HCT116 (cell line): ENCODE results near the gene TMEM132C. TPM values are rescaled to one million over a fixed set of nuclear protein-coding genes. Genes with fewer than 3 reads are reported as not detected.
A peak's percentile ranks its signal among the peaks of the same experiment; 100 is the strongest.

Experiments used
- ATAC-seq: fragments of 200-7000 bp; cut with Tn5 transposase; 2 replicates; pipeline ENCODE4 v1.9.1; 2020; ENCODE audit warnings: mild to moderate bottlenecking, moderate library complexity
- BruUV-seq: library from RNA; stranded (reverse); fragments of 400-500 nt; replicated peaks from 2 replicates; lab custom pipeline; 2021; lab: Mats Ljungman, UMichigan
- CTCF ChIA-PET: fragments of 300-600 bp; sonication (Branson Sonifier 250); formaldehyde crosslinking; loops from one replicate; lab custom pipeline; 2021; ENCODE audit warnings: antibody characterized with exemption; lab: Charles Lee
- POLR2A ChIA-PET: fragments of 300-600, 350-600 bp; sonication (Branson Sonifier 250); formaldehyde crosslinking; loops from one replicate; lab custom pipeline; 2021; ENCODE audit warnings: antibody characterized with exemption; lab: Charles Lee
- RAD21 ChIA-PET, 2 experiments: fragments of 300-600 bp; sonication (Branson Sonifier 250); formaldehyde crosslinking; loops; one replicate each; lab custom pipeline; 2023; ENCODE audit warnings: low total read pairs in 2 of 2; ENCODE audit not compliant: uncharacterized antibody in 2 of 2, unreplicated experiment in 2 of 2, low non-redundant PET in 1 of 2; lab: Charles Lee
- DNase-seq: peaks from one replicate; pipeline ENCODE4 v3.0.0-alpha.2; 2010; ENCODE audit warnings: low read depth, low spot score
- H2AFZ ChIP-seq: fragments of 200-600 bp; shearing (Covaris generic), sonication (generic); 2 replicates; pipeline ENCODE4 v1.6.1; 2017; ENCODE audit warnings: low read depth, mixed run types, mixed read lengths, antibody characterized with exemption, low read length; ENCODE audit not compliant: poor library complexity, severe bottlenecking
- H3K27ac ChIP-seq: 2 replicates; pipeline ENCODE4 v1.5.1; 2012; ENCODE audit warnings: low read depth, low read length
- H3K27me3 ChIP-seq: fragments of 200-600 bp; sonication (generic); 2 replicates; pipeline ENCODE4 v1.6.1; 2016; ENCODE audit warnings: mixed run types, low read length, mixed read lengths; ENCODE audit not compliant: insufficient read depth
- H3K36me3 ChIP-seq, 2 experiments: fragments of 200-500 bp in 1 of 2; fragments of 200-600 bp in 1 of 2; sonication (Bioruptor generic) in 1 of 2; sonication (generic) in 1 of 2; 2 replicates each; pipeline versions ENCODE4 v1.5.1 to v1.6.1; 2014 to 2016; ENCODE audit warnings: low read length in 2 of 2, inconsistent platforms in 1 of 2, mixed read lengths in 1 of 2, mixed run types in 1 of 2; ENCODE audit not compliant: insufficient read depth in 2 of 2, control insufficient read depth in 1 of 2
- H3K4me1 ChIP-seq, 2 experiments: fragments of 200-600 bp in 1 of 2; sonication (generic) in 1 of 2; 2 replicates each; pipeline versions ENCODE4 v1.5.1 to v1.6.1; 2012 to 2017; ENCODE audit warnings: low read length in 2 of 2, inconsistent platforms in 1 of 2, mild to moderate bottlenecking in 1 of 2, mixed read lengths in 1 of 2, mixed run types in 1 of 2, moderate library complexity in 1 of 2; ENCODE audit not compliant: insufficient read depth in 2 of 2, control insufficient read depth in 1 of 2
- H3K4me2 ChIP-seq: fragments of 200-600 bp; sonication (generic); 2 replicates; pipeline ENCODE4 v1.6.1; 2017; ENCODE audit warnings: mixed run types, low read length, mixed read lengths
- H3K4me3 ChIP-seq, 2 experiments: fragments of 200-600 bp in 1 of 2; sonication (generic) in 1 of 2; replicated peaks in 1 of 2; 2 replicates each; pipeline ENCODE4 v1.5.1; 2011 to 2016; ENCODE audit warnings: low read length in 2 of 2, control low read depth in 1 of 2, low read depth in 1 of 2, mild to moderate bottlenecking in 1 of 2, mixed read lengths in 1 of 2, mixed run types in 1 of 2
- H3K79me2 ChIP-seq: fragments of 200-600 bp; sonication (generic); 2 replicates; pipeline ENCODE4 v1.6.1; 2017; ENCODE audit warnings: mild to moderate bottlenecking, mixed run types, low read length, moderate library complexity, mixed read lengths; ENCODE audit not compliant: insufficient read depth
- H3K9ac ChIP-seq: fragments of 200-600 bp; sonication (generic); 2 replicates; pipeline ENCODE4 v1.6.1; 2016; ENCODE audit warnings: low read length, mixed read lengths
- H3K9me2 ChIP-seq: fragments of 200-600 bp; sonication (generic), shearing (Covaris generic); 2 replicates; pipeline ENCODE4 v1.6.1; 2017; ENCODE audit warnings: mixed run types, mild to moderate bottlenecking, moderate library complexity; ENCODE audit not compliant: insufficient read depth
- H3K9me3 ChIP-seq, 2 experiments: fragments of 200-500 bp in 1 of 2; fragments of 200-600 bp in 1 of 2; sonication (Bioruptor generic) in 1 of 2; sonication (generic) in 1 of 2; 2 replicates each; pipeline ENCODE4 v1.6.1; 2014 to 2017; ENCODE audit warnings: low read length in 2 of 2, mixed read lengths in 2 of 2, inconsistent platforms in 1 of 2, low read depth in 1 of 2, mild to moderate bottlenecking in 1 of 2, mixed run types in 1 of 2, moderate library complexity in 1 of 2; ENCODE audit not compliant: control insufficient read depth in 1 of 2, insufficient read depth in 1 of 2
- H4K20me1 ChIP-seq: fragments of 200-600 bp; sonication (generic), shearing (Covaris generic); 2 replicates; pipeline ENCODE4 v1.6.1; 2017; ENCODE audit warnings: mixed run types, mild to moderate bottlenecking, moderate library complexity; ENCODE audit not compliant: insufficient read depth
- CBX3 ChIP-seq: IDR thresholded peaks from 2 replicates; pipeline ENCODE4 v1.6.1; 2012; ENCODE audit warnings: low read depth
- CEBPB ChIP-seq: IDR thresholded peaks from 2 replicates; pipeline ENCODE4 v1.6.1; 2012; ENCODE audit warnings: low read depth
- EGR1 ChIP-seq: IDR thresholded peaks from 2 replicates; pipeline ENCODE4 v1.6.1; 2012; ENCODE audit warnings: low read depth
- ELF1 ChIP-seq: IDR thresholded peaks from 2 replicates; pipeline ENCODE4 v1.6.1; 2012; ENCODE audit warnings: low read depth, borderline replicate concordance
- EZH2phosphoT487 ChIP-seq: fragments of 200-600 bp; IDR thresholded peaks from 2 replicates; pipeline ENCODE4 v1.6.1; 2018; ENCODE audit warnings: antibody characterized with exemption, borderline replicate concordance
- FOSL1 ChIP-seq: IDR thresholded peaks from 2 replicates; pipeline ENCODE4 v1.6.1; 2012; ENCODE audit warnings: low read depth
- POLR2A ChIP-seq: IDR thresholded peaks from 2 replicates; pipeline ENCODE4 v1.7.0; 2011; ENCODE audit warnings: borderline replicate concordance; ENCODE audit not compliant: insufficient read depth, insufficient read length; ENCODE audit errors: extremely low read depth
- RAD21 ChIP-seq: IDR thresholded peaks from 2 replicates; pipeline ENCODE4 v1.6.1; 2012; ENCODE audit warnings: low read depth, mild to moderate bottlenecking
- SIN3A ChIP-seq: IDR thresholded peaks from 2 replicates; pipeline ENCODE4 v1.6.1; 2012; ENCODE audit warnings: low read depth
- SRF ChIP-seq: IDR thresholded peaks from 2 replicates; pipeline ENCODE4 v1.6.1; 2012; ENCODE audit warnings: low read depth
- TCF7L2 ChIP-seq: IDR thresholded peaks from 2 replicates; pipeline ENCODE4 v1.7.0; 2011; ENCODE audit warnings: borderline replicate concordance, inconsistent platforms; ENCODE audit not compliant: insufficient read depth, insufficient read length; ENCODE audit errors: extremely low read depth
- ZNF274 ChIP-seq: fragments of 200-500 bp; sonication (Bioruptor generic); IDR thresholded peaks from 2 replicates; pipeline ENCODE4 v1.6.1; 2014; ENCODE audit warnings: mild to moderate bottlenecking, low read depth, low read length, inconsistent platforms
- intact Hi-C: fragments of 100-400 bp; cut with micrococcal nuclease; formaldehyde crosslinking; loops from 2 replicates; pipeline ENCODE4 v1.10.0; 2022
- total RNA-seq: library from RNA; stranded (reverse); gene quantifications from one replicate; pipeline ENCODE4 v1.2.1, GENCODE V29; 2021; ENCODE audit not compliant: unreplicated experiment
- TF ChIP-seq, protein P1 (sequence below): IDR thresholded peaks from 2 replicates; pipeline ENCODE4 v1.6.1; 2012; ENCODE audit warnings: low read depth
- TF ChIP-seq, protein P2 (sequence below): IDR thresholded peaks from 2 replicates; pipeline ENCODE4 v1.6.1; 2011; ENCODE audit warnings: mild to moderate bottlenecking, low read length, moderate library complexity; ENCODE audit not compliant: insufficient replicate concordance; ENCODE audit errors: extremely low read depth
- TF ChIP-seq, protein P3 (sequence below): IDR thresholded peaks from 2 replicates; pipeline ENCODE4 v1.6.1; 2012
- TF ChIP-seq, protein P4 (sequence below), 3 experiments: fragments of 200-600 bp in 1 of 3; sonication (generic) in 1 of 3; IDR thresholded peaks in 2 of 3; conservative IDR thresholded peaks in 1 of 3; 2 replicates each; pipeline ENCODE4 v1.5.1; 2012 to 2017; ENCODE audit warnings: low read depth in 2 of 3, low read length in 2 of 3, antibody characterized with exemption in 1 of 3, borderline replicate concordance in 1 of 3, control low read depth in 1 of 3, mild to moderate bottlenecking in 1 of 3, mixed read lengths in 1 of 3, mixed run types in 1 of 3, moderate library complexity in 1 of 3; ENCODE audit not compliant: insufficient read depth in 1 of 3
- TF ChIP-seq, protein P5 (sequence below): IDR thresholded peaks from 2 replicates; pipeline ENCODE4 v1.6.1; 2012

Gene TMEM132C
- total RNA-seq, 1 experiment from 2014 or later, result not detected

DNA sequence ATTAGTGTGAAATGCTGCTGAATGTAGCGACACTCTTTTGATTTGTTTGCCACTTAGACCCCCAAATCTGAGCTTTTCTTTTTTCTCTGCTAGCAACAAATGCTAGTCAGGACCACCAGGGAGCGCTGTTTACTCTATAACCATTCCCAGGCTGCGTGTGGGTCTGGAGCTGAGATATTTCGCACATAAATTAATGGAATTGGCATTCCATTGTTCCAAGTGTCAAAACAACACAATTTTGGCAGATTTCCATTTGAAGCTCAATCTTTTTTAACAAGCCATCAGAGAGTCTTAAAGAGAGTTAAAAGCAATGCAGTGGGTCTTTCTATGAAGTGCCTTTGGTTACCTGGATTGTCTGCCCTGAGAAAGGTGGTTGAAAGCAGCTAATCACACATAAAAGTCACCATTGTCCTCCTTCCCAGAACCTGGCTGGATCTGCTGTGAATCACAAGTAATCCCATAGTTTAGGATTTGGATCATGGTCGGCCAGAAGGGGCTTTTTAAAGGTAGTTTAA lies 7.4 kb upstream of the TMEM132C start:
- ChIA-PET RAD21 (no interaction called here), POLR2A (no interaction called here), CTCF (no interaction called here)
- no peak overlapping the region for H2AFZ ChIP-seq
- H3K36me3 ChIP-seq, result no peaks in the 10 kb centered on the region
- no peaks in the 10 kb centered on the region for H3K9me2 ChIP-seq
- H3K27me3 ChIP-seq, result no peaks in the 10 kb centered on the region
- no peak overlapping the region for H3K4me3 ChIP-seq
- H3K4me1 ChIP-seq, result no peaks in the 10 kb centered on the region
- DNase-seq (no peak), ATAC-seq (no peak)
- no peak overlapping the region for H3K9ac ChIP-seq
- no peak overlapping the region for H3K27ac ChIP-seq
- no peak overlapping the region for H3K4me2 ChIP-seq
- H3K9me3 ChIP-seq, result peaks cover 10 to 37% of the 10 kb centered on the region in 2 experiments; a peak in 2 of 4 replicates
- no peaks in the 10 kb centered on the region for H3K79me2 ChIP-seq
- H4K20me1 ChIP-seq, result no peaks in the 10 kb centered on the region
- no TSS peak for BruUV-seq
- intact Hi-C loops, result no loop called here
- TF ChIP-seq ELF1 (no peak), EGR1 (no peak), SIN3A (no peak), FOSL1 (no peak), CBX3 (no peak), TCF7L2 (no peak), ZNF274 (no peak), SRF (no peak), POLR2A (no peak), RAD21 (peak; percentile 16; the same call in 1 of the 2 replicates), EZH2phosphoT487 (no peak), CEBPB (no peak)
- TF ChIP-seq, protein P1, sequence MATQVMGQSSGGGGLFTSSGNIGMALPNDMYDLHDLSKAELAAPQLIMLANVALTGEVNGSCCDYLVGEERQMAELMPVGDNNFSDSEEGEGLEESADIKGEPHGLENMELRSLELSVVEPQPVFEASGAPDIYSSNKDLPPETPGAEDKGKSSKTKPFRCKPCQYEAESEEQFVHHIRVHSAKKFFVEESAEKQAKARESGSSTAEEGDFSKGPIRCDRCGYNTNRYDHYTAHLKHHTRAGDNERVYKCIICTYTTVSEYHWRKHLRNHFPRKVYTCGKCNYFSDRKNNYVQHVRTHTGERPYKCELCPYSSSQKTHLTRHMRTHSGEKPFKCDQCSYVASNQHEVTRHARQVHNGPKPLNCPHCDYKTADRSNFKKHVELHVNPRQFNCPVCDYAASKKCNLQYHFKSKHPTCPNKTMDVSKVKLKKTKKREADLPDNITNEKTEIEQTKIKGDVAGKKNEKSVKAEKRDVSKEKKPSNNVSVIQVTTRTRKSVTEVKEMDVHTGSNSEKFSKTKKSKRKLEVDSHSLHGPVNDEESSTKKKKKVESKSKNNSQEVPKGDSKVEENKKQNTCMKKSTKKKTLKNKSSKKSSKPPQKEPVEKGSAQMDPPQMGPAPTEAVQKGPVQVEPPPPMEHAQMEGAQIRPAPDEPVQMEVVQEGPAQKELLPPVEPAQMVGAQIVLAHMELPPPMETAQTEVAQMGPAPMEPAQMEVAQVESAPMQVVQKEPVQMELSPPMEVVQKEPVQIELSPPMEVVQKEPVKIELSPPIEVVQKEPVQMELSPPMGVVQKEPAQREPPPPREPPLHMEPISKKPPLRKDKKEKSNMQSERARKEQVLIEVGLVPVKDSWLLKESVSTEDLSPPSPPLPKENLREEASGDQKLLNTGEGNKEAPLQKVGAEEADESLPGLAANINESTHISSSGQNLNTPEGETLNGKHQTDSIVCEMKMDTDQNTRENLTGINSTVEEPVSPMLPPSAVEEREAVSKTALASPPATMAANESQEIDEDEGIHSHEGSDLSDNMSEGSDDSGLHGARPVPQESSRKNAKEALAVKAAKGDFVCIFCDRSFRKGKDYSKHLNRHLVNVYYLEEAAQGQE, result no peak
- TF ChIP-seq, protein P2, sequence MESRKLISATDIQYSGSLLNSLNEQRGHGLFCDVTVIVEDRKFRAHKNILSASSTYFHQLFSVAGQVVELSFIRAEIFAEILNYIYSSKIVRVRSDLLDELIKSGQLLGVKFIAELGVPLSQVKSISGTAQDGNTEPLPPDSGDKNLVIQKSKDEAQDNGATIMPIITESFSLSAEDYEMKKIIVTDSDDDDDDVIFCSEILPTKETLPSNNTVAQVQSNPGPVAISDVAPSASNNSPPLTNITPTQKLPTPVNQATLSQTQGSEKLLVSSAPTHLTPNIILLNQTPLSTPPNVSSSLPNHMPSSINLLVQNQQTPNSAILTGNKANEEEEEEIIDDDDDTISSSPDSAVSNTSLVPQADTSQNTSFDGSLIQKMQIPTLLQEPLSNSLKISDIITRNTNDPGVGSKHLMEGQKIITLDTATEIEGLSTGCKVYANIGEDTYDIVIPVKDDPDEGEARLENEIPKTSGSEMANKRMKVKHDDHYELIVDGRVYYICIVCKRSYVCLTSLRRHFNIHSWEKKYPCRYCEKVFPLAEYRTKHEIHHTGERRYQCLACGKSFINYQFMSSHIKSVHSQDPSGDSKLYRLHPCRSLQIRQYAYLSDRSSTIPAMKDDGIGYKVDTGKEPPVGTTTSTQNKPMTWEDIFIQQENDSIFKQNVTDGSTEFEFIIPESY, result no peak
- TF ChIP-seq, protein P3, sequence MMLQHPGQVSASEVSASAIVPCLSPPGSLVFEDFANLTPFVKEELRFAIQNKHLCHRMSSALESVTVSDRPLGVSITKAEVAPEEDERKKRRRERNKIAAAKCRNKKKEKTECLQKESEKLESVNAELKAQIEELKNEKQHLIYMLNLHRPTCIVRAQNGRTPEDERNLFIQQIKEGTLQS, result no peak
- TF ChIP-seq, protein P4, sequence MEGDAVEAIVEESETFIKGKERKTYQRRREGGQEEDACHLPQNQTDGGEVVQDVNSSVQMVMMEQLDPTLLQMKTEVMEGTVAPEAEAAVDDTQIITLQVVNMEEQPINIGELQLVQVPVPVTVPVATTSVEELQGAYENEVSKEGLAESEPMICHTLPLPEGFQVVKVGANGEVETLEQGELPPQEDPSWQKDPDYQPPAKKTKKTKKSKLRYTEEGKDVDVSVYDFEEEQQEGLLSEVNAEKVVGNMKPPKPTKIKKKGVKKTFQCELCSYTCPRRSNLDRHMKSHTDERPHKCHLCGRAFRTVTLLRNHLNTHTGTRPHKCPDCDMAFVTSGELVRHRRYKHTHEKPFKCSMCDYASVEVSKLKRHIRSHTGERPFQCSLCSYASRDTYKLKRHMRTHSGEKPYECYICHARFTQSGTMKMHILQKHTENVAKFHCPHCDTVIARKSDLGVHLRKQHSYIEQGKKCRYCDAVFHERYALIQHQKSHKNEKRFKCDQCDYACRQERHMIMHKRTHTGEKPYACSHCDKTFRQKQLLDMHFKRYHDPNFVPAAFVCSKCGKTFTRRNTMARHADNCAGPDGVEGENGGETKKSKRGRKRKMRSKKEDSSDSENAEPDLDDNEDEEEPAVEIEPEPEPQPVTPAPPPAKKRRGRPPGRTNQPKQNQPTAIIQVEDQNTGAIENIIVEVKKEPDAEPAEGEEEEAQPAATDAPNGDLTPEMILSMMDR (IDR thresholded peaks at IDR 0.05 in 2 of 3, conservative IDR thresholded peaks at IDR 0.05 in 1 of 3; ENCODE audit: borderline replicate concordance in 1 of 3, insufficient read depth in 1 of 3, low read depth in 2 of 3, low read length in 2 of 3), result peak in 2 of 3 experiments; percentile 31 to 53; a peak in 3 of 6 replicates
- TF ChIP-seq, protein P5, sequence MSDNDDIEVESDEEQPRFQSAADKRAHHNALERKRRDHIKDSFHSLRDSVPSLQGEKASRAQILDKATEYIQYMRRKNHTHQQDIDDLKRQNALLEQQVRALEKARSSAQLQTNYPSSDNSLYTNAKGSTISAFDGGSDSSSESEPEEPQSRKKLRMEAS, result no peak
